Muscle layer of colon (tissue), 2 donors: ENCODE measurements around the gene AMPD3.

ENCODE experiments used
- H3K27ac ChIP-seq: one replicate; pipeline ENCODE4 v1.7.0; 2013; ENCODE audit warnings: low read depth, mild to moderate bottlenecking, low read length, moderate library complexity
- H3K27me3 ChIP-seq, 2 donors: one replicate each; pipeline ENCODE4 v1.7.0; 2013; ENCODE audit warnings: low read length in 2 of 2, mild to moderate bottlenecking in 2 of 2; ENCODE audit not compliant: insufficient read depth in 2 of 2, control insufficient read depth in 1 of 2
- H3K36me3 ChIP-seq: one replicate; pipeline ENCODE4 v1.7.0; 2013; ENCODE audit warnings: mild to moderate bottlenecking, low read length; ENCODE audit not compliant: insufficient read depth
- H3K4me1 ChIP-seq: one replicate; pipeline ENCODE4 v1.7.0; 2013; ENCODE audit warnings: mild to moderate bottlenecking, low read length; ENCODE audit not compliant: insufficient read depth
- H3K4me3 ChIP-seq, 2 donors: one replicate each; pipeline ENCODE4 v1.7.0; 2013; ENCODE audit warnings: low read length in 2 of 2, low read depth in 1 of 2, mild to moderate bottlenecking in 1 of 2, moderate library complexity in 1 of 2
- H3K9ac ChIP-seq: one replicate; pipeline ENCODE4 v1.7.0; 2013; ENCODE audit warnings: low read length
- H3K9me3 ChIP-seq: one replicate; pipeline ENCODE4 v1.7.0; 2013; ENCODE audit warnings: mild to moderate bottlenecking, low read length
- donor health status: abdominal sarcoma.
- donor health status: Adenocarcinoma of cecum.

AMPD3 gene

DNA sequence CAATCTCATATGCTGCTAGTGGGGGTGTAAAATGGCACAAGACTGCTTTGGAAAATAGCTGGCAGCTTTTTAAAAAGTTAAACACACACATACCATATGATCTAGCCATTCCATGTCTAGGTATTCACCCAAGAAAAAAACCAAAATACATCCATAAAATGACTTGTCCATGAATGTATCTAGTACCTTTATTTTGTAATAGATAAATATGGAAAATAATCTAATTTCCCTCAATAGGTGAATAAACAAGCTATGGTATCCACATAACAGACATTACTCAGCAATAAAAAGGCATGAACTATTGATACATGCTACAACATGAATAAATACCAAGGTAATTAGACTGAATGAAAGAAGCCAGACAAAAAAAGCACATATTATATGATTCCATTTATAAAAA lies 63.1 kb downstream of the AMPD3 start:
- Histone ChIP-seq H3K4me3 (no peak overlapping the region), H3K9ac (no peak overlapping the region), H3K36me3 (peaks cover 25% of the 10 kb centered on the region), H3K4me1 (peaks cover 5% of the 10 kb centered on the region), H3K27ac (no peak overlapping the region), H3K27me3 (no peaks in the 10 kb centered on the region), H3K9me3 (no peaks in the 10 kb centered on the region)

DNA sequence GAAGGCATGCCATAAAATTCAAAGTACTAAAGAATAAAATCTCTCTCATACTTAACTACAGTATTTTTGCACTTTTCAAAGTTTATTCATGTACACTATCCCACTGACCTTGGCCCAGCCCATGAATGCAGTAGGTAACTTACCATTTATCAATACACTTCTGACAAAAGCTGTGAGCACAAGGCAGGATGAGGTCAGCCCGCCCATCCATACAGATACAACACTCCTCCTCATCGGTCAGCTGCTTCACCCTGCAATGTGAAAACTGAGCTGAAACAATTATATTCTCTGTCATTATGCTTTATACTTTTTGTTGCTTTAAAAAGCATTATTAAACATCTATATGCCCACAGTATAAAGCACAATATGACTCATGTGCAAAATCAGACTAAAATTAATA lies 63.8 kb downstream of the AMPD3 start:
- Histone ChIP-seq H3K27ac (no peak overlapping the region), H3K4me1 (peaks cover 7% of the 10 kb centered on the region), H3K9me3 (no peaks in the 10 kb centered on the region), H3K4me3 (no peak overlapping the region), H3K36me3 (peaks cover 31% of the 10 kb centered on the region), H3K27me3 (no peaks in the 10 kb centered on the region), H3K9ac (no peak overlapping the region)

DNA sequence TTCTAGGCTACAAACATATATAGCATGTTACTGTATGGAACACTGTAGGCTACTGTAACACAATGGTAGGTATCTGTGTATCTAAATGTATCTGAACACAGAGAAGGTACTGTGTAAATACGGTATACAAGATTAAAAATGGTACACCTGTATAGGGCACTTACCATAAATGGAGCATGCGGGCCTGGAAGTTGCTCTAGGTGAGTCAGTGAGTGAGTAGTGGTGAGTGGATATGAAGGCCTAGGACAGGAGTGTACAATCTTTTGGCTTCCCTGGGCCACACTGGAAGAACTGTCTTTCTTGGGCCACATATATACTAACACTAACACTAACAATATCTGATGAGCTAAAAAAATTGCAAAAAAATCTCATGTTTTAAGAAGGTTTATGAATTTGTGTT lies 64.6 kb downstream of the AMPD3 start:
- no peak overlapping the region for H3K9ac ChIP-seq
- no peak overlapping the region for H3K27ac ChIP-seq
- no peaks in the 10 kb centered on the region for H3K9me3 ChIP-seq
- H3K27me3 ChIP-seq, result no peaks in the 10 kb centered on the region
- H3K4me3 ChIP-seq, result no peak overlapping the region
- peaks cover 7% of the 10 kb centered on the region for H3K4me1 ChIP-seq
- H3K36me3 ChIP-seq, result peaks cover 36% of the 10 kb centered on the region

DNA sequence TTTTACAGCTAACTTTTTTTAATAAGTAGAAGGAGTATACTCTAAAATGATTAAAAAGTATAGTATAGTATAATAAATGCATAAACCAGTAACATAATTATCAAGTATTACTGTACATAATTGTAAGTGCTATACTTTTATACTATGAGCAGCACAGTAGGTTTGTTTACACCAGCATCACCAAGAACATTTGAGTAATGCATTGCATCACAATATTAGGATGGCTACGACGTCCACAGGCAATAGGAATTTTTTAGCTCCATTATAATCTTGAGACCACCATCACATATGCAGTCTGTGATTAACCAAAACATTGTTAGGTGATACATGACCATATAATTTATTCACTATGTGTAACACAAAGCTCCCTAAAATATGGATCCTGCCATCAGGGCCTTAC lies 65.5 kb downstream of the AMPD3 start:
- Histone ChIP-seq H3K9ac (no peak overlapping the region), H3K4me3 (no peak overlapping the region), H3K4me1 (peaks cover 7% of the 10 kb centered on the region), H3K27ac (no peak overlapping the region), H3K27me3 (no peaks in the 10 kb centered on the region), H3K9me3 (no peaks in the 10 kb centered on the region), H3K36me3 (peaks cover 38% of the 10 kb centered on the region)

DNA sequence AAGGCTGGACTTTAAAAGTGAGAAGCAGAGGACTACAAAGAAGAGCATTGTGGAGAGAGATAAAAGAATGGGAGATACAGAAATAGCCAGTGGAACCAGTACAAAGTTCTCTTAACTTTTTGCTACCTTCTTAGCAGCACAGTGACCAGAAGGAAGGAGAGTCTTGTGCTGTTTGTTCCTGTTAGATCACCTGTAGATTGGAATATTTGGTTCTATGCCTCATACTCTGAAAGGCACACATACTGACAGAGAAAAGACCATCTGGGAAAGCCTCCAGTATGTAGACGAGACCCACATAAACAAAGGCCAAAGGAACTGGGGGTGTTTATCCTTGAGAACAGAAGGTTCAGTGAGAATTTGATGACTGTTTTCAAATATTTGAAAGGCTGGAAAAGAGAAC lies 67.2 kb downstream of the AMPD3 start:
- H3K36me3 ChIP-seq, result peaks cover 39% of the 10 kb centered on the region
- H3K9me3 ChIP-seq, result no peaks in the 10 kb centered on the region
- no peak overlapping the region for H3K4me3 ChIP-seq
- no peak overlapping the region for H3K9ac ChIP-seq
- no peaks in the 10 kb centered on the region for H3K27me3 ChIP-seq
- H3K4me1 ChIP-seq, result peaks cover 7% of the 10 kb centered on the region
- no peak overlapping the region for H3K27ac ChIP-seq

DNA sequence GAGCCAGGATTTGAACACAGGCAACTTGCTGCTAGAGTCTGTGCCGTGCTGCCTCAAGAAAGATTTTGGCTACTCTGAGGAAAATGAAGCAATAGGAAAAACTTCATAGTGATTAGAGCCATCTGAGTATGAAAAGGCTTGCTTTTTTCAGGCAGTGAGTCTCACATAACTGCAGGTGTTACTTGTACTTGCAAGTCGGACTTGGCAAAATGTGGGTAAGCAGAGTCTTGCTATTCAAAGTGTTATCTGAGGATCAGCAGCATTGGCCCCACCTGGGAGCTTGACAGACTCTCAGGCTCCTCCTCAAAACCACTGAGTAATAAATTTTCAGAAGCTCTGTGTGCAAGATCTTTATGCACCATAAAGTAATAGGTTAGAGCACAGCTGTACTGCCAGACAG lies 67.9 kb downstream of the AMPD3 start:
- H3K27me3 ChIP-seq, result no peaks in the 10 kb centered on the region
- no peaks in the 10 kb centered on the region for H3K9me3 ChIP-seq
- peaks cover 7% of the 10 kb centered on the region for H3K4me1 ChIP-seq
- H3K36me3 ChIP-seq, result peaks cover 42% of the 10 kb centered on the region
- H3K4me3 ChIP-seq, result no peak overlapping the region
- no peak overlapping the region for H3K9ac ChIP-seq
- H3K27ac ChIP-seq, result no peak overlapping the region

DNA sequence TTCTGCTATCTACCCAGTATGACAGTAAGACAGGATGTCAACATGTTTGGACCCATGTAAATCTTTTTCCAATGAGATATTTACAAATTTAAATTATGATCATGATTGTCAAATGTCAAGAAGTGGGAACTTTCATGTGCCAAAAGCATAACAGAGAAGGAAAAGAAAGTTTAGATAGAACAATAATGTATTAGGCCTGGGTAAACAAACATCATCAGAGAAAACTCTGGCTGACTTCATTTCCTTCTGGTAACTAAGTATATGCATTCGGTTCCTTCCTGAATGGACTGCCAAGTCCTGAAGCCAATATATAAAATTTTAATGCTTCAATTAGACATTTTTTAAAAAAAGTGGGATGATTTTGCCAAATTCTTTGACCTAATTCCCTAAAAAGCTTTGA lies 69.4 kb downstream of the AMPD3 start:
- Histone ChIP-seq H3K9me3 (no peaks in the 10 kb centered on the region), H3K27ac (no peak overlapping the region), H3K4me3 (no peak overlapping the region), H3K4me1 (peaks cover 7% of the 10 kb centered on the region), H3K9ac (no peak overlapping the region), H3K27me3 (no peaks in the 10 kb centered on the region), H3K36me3 (peaks cover 50% of the 10 kb centered on the region)

DNA sequence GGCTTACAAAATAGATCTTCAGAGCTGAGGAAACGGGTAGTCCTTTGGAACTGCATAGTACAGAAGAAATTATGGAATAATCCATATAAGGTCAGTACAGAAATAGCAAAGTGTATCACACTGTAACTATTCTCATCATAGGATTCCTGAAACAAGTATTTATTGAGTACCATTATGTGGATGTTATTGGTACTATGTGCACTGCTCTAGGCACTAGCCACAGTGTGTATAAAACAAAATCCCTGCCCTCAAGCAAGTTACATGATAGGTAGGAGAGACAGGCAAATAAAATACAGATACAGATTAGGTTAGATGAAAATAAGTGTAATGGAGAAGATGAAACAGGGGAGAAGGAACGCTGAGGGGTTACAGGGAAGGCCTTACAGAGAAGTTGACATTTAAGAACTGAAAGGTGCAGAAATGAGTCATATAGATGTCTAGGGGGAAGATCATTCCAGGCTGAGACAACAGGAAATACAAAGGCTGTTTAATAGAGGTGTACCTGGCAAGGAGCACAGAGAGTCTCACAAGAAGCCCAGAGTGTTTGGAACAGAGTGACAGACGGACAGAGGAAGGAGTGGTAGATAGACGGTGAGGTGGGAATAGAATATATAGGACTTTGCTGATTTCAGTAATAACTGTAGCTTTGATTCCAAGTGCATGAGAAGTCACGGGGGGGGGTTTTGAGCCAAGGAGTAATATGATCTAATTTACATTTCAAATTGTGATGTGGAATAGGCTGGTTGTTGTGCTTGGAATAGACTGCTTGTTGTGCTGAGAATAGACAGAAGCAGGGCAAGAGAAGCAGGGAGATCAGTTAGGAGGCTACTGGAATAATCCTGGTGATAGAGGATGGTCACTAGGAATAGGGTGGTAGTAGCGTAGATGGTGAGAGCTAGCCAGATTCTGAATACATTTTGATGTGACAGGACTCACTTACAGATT lies 72.2 kb downstream of the AMPD3 start:
- H3K9me3 ChIP-seq, result no peaks in the 10 kb centered on the region
- peaks cover 47% of the 10 kb centered on the region for H3K36me3 ChIP-seq
- H3K27ac ChIP-seq, result no peak overlapping the region
- peaks cover 7% of the 10 kb centered on the region for H3K4me1 ChIP-seq
- H3K4me3 ChIP-seq, result no peak overlapping the region
- H3K27me3 ChIP-seq, result no peaks in the 10 kb centered on the region
- no peak overlapping the region for H3K9ac ChIP-seq

DNA sequence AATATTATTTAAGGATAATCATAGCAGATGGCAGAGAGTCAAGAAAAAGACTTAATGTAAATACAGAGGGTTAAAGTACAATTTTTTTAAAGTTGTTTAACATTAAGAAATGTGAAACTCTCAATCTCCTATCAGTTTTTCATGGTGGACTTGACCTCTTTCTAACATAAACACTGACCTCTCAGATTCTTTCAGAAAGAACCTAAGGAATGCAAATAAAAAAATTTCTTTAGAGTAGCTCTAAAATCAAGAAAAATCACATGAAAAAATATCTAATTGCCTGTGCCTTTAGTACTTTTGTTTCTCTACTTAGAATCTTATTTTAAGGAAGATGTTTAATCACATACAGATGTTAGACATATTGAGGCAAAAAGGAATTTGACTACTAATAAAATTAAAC lies 73.1 kb downstream of the AMPD3 start:
- Histone ChIP-seq H3K27me3 (no peaks in the 10 kb centered on the region), H3K36me3 (peaks cover 48% of the 10 kb centered on the region), H3K4me3 (no peak overlapping the region), H3K4me1 (peaks cover 3% of the 10 kb centered on the region), H3K9ac (no peak overlapping the region), H3K9me3 (no peaks in the 10 kb centered on the region), H3K27ac (no peak overlapping the region)

DNA sequence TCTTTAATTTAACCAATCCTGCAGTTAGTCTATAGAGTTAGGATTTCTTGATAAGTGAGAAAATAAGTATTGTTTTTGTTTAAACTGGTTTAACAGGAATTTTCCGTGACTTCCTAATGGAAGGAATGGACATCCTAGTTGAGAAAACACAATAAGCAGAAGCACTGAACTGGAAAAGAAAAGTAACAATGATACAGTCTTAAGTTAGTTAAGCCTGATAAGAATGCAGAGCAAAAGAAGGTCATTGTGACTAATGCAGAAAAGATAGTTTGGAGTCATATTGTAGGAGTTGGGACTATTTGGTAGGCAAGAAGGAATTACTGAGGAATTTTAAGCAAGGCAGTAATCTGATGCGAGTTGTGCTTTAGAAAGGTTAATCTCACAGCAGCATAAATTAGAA lies 74.2 kb downstream of the AMPD3 start:
- Histone ChIP-seq H3K36me3 (peaks cover 45% of the 10 kb centered on the region), H3K9me3 (no peaks in the 10 kb centered on the region), H3K27ac (no peak overlapping the region), H3K27me3 (no peaks in the 10 kb centered on the region), H3K9ac (no peak overlapping the region), H3K4me1 (no peaks in the 10 kb centered on the region), H3K4me3 (no peak overlapping the region)

DNA sequence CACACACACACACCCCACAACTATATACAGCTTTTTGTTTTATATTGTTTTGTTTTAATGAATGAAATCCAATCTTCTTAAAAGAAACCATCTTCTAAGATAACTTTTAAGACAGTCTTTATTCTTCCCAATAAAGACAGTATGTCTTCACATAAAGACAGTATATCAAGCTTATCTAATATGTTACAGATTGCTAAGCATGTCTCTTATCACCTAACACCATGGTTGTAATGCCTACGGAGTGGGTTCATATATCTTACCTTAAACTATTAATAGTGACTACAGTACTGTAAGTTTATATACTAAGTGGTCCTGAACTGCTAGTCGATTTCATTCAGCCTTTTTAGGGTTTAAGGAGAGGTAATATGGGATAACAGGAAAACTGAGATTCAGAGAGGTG lies 77.5 kb downstream of the AMPD3 start:
- Histone ChIP-seq H3K4me3 (no peak overlapping the region), H3K4me1 (no peaks in the 10 kb centered on the region), H3K27me3 (no peaks in the 10 kb centered on the region), H3K36me3 (peaks cover 30% of the 10 kb centered on the region), H3K9me3 (no peaks in the 10 kb centered on the region), H3K27ac (no peak overlapping the region), H3K9ac (no peak overlapping the region)

DNA sequence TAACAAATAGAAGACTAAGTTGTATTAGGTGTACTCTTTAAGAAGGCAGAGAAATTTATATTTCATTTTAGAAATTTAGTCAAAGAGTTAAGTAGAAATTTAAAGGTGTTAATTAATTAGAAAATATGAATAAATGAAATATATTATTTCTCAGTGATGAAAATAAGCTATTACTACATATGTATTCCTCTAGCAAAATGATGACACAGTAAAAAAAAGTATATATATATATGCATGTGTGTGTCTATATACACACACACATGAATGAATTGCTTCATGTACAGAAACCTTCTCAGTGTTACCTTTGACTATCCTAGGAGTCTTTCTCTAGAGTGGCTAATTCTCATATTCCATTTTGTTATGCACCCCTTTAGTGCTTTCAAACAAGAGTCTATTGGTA lies 78.3 kb downstream of the AMPD3 start:
- H3K36me3 ChIP-seq, result peaks cover 30% of the 10 kb centered on the region
- H3K4me3 ChIP-seq, result no peak overlapping the region
- H3K9ac ChIP-seq, result no peak overlapping the region
- no peaks in the 10 kb centered on the region for H3K4me1 ChIP-seq
- no peaks in the 10 kb centered on the region for H3K27me3 ChIP-seq
- H3K27ac ChIP-seq, result no peak overlapping the region
- H3K9me3 ChIP-seq, result no peaks in the 10 kb centered on the region
